Keratinocyte (primary cell): ENCODE results near the gene RNF151. TPM values are rescaled to one million over a fixed set of nuclear protein-coding genes. Genes with fewer than 3 reads are reported as not detected.

ENCODE experiments used
- DNase-seq: peaks from one replicate; pipeline ENCODE4 v3.0.0-alpha.2; 2011; ENCODE audit warnings: low read depth, missing footprints, low spot score
- FAIRE-seq: peaks from 2 replicates; lab custom pipeline; 2011; peaks lifted over from hg19 to GRCh38; lab: Jason Lieb, UNC
- H2AFZ ChIP-seq: 2 replicates; pipeline ENCODE4 v1.6.0; 2012; ENCODE audit warnings: low read length, control low read depth, inconsistent platforms; ENCODE audit not compliant: control insufficient read depth
- H3K27ac ChIP-seq: 2 replicates; pipeline ENCODE4 v1.5.1; 2011; ENCODE audit warnings: low read length; ENCODE audit not compliant: control insufficient read depth, insufficient read depth
- H3K27me3 ChIP-seq: 3 replicates; pipeline ENCODE4 v1.6.0; 2011; ENCODE audit warnings: low read length; ENCODE audit not compliant: control insufficient read depth, insufficient read depth; ENCODE audit errors: extremely low read depth
- H3K36me3 ChIP-seq, 2 experiments: 2 replicates in 1 of 2; 3 replicates in 1 of 2; pipeline ENCODE4 v1.5.1; 2011; ENCODE audit warnings: low read length in 2 of 2, mild to moderate bottlenecking in 1 of 2; ENCODE audit not compliant: control insufficient read depth in 2 of 2, insufficient read depth in 2 of 2; ENCODE audit errors: extremely low read depth in 1 of 2
- H3K4me1 ChIP-seq: 3 replicates; pipeline ENCODE4 v1.5.1; 2011; ENCODE audit warnings: low read length; ENCODE audit not compliant: control insufficient read depth, insufficient read depth; ENCODE audit errors: extremely low read depth
- H3K4me2 ChIP-seq: 3 replicates; pipeline ENCODE4 v1.6.0; 2011; ENCODE audit warnings: low read depth, low read length; ENCODE audit not compliant: control insufficient read depth, insufficient read depth; ENCODE audit errors: extremely low read depth
- H3K4me3 ChIP-seq, 3 experiments: fragments of 200-600 bp in 1 of 3; sonication (generic) in 1 of 3; 2 replicates in 2 of 3; 3 replicates in 1 of 3; pipeline ENCODE4 v1.5.1; 2011 to 2016; ENCODE audit warnings: low read length in 3 of 3, mild to moderate bottlenecking in 3 of 3, control low read depth in 2 of 3, inconsistent platforms in 1 of 3, low read depth in 1 of 3, mixed read lengths in 1 of 3, mixed run types in 1 of 3, moderate library complexity in 1 of 3; ENCODE audit not compliant: control insufficient read depth in 2 of 3, insufficient read depth in 2 of 3; ENCODE audit errors: extremely low read depth in 1 of 3
- H3K79me2 ChIP-seq: 2 replicates; pipeline ENCODE4 v1.6.0; 2012; ENCODE audit warnings: low read length; ENCODE audit not compliant: control insufficient read depth, insufficient read depth
- H3K9ac ChIP-seq: 3 replicates; pipeline ENCODE4 v1.6.0; 2011; ENCODE audit warnings: low read length; ENCODE audit not compliant: control insufficient read depth, insufficient read depth; ENCODE audit errors: extremely low read depth
- H3K9me1 ChIP-seq: 3 replicates; pipeline ENCODE4 v1.6.0; 2011; ENCODE audit warnings: low read length; ENCODE audit not compliant: control insufficient read depth, insufficient read depth; ENCODE audit errors: extremely low read depth
- H3K9me3 ChIP-seq: 2 replicates; pipeline ENCODE4 v1.5.1; 2012; ENCODE audit warnings: low read depth, low read length; ENCODE audit not compliant: control insufficient read depth
- H4K20me1 ChIP-seq: 3 replicates; pipeline ENCODE4 v1.6.0; 2011; ENCODE audit warnings: low read length; ENCODE audit not compliant: control insufficient read depth, insufficient read depth; ENCODE audit errors: extremely low read depth
- EZH2 ChIP-seq: IDR thresholded peaks from one replicate; pipeline ENCODE4 v1.6.1; 2012; ENCODE audit warnings: inconsistent platforms, mild to moderate bottlenecking, low read length, moderate library complexity
- dilution Hi-C: fragments of 300-500 bp; cut with MboI; formaldehyde crosslinking; loops from one replicate; pipeline ENCODE4 v1.7.0; 2020; ENCODE audit warnings: low sequenced_read_pairs; ENCODE audit not compliant: extremely low pct_ligation_motif_present
- polyA plus RNA-seq, 5 experiments: library from polyadenylated mRNA; depleted of rRNA in 3 of 5; stranded (reverse) in 3 of 5; stranded (forward) in 1 of 5; unstranded in 1 of 5; fragments of >200 nt; gene quantifications; 1 replicate in 1 of 5; 2 replicates in 3 of 5; 3 replicates in 1 of 5; pipeline versions ENCODE4 v1.2.1 to v1.2.3, GENCODE V29; 2011 to 2012; ENCODE audit warnings: missing spikeins in 2 of 5, low read depth in 1 of 5, low replicate concordance in 1 of 5
- TF ChIP-seq, protein P1 (sequence below), 3 experiments: IDR thresholded peaks in 1 of 3; conservative IDR thresholded peaks in 1 of 3; optimal IDR thresholded peaks in 1 of 3; 2 replicates in 2 of 3; 3 replicates in 1 of 3; pipeline versions ENCODE3 to v1.5.1; 2011; ENCODE audit warnings: low read length in 3 of 3, mild to moderate bottlenecking in 3 of 3, moderate library complexity in 2 of 3, control low read depth in 1 of 3, inconsistent platforms in 1 of 3; ENCODE audit not compliant: insufficient read depth in 2 of 3; ENCODE audit errors: extremely low read depth in 1 of 3

Gene RNF151
- polyA plus RNA-seq, 1 donor (not counting 4 experiments of a cell fraction or from before 2014, with no cell fraction given) = not detected

DNA sequence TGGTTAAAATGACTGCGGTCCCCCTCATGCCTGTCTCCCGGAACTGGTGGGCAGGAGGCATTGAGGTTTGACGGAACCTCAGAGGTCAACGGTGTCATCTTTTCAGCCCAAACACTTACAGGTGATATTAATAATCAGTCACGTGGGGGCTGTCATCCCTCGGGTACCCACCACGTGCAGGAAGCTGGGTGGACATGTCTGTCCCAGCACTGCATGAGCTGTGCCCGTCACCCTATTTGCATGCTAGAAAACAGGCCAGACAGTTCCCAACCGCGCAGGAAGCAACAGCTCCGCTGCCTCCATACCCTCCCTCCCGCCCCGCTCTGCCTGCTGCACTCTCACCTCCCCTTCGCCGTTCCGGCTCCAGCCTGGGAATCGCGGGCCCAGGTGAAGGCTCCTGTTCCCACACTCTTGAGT, 24.5 kb downstream of the RNF151 start:
- H3K27me3 ChIP-seq = peaks cover 30% of the 10 kb centered on the region
- no peaks in the 10 kb centered on the region for H3K9me3 ChIP-seq
- no peaks in the 10 kb centered on the region for H3K79me2 ChIP-seq
- H3K9ac ChIP-seq = no peak overlapping the region
- H2AFZ ChIP-seq = no peak overlapping the region
- no peaks in the 10 kb centered on the region for H4K20me1 ChIP-seq
- TF ChIP-seq, protein P1, sequence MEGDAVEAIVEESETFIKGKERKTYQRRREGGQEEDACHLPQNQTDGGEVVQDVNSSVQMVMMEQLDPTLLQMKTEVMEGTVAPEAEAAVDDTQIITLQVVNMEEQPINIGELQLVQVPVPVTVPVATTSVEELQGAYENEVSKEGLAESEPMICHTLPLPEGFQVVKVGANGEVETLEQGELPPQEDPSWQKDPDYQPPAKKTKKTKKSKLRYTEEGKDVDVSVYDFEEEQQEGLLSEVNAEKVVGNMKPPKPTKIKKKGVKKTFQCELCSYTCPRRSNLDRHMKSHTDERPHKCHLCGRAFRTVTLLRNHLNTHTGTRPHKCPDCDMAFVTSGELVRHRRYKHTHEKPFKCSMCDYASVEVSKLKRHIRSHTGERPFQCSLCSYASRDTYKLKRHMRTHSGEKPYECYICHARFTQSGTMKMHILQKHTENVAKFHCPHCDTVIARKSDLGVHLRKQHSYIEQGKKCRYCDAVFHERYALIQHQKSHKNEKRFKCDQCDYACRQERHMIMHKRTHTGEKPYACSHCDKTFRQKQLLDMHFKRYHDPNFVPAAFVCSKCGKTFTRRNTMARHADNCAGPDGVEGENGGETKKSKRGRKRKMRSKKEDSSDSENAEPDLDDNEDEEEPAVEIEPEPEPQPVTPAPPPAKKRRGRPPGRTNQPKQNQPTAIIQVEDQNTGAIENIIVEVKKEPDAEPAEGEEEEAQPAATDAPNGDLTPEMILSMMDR (optimal IDR thresholded peaks at IDR 0.05 in 1 of 3, IDR thresholded peaks at IDR 0.05 in 1 of 3, conservative IDR thresholded peaks at IDR 0.05 in 1 of 3; ENCODE audit: extremely low read depth in 1 of 3, insufficient read depth in 2 of 3, low read length in 3 of 3) = no peak
- TF ChIP-seq EZH2 = no peak
- peaks cover 5 to 6% of the 10 kb centered on the region in 2 experiments for H3K36me3 ChIP-seq
- peak overlapping the region; percentile 70 for H3K4me2 ChIP-seq
- H3K27ac ChIP-seq = no peak overlapping the region
- H3K4me1 ChIP-seq = peaks cover 25% of the 10 kb centered on the region
- H3K4me3 ChIP-seq = no peak overlapping the region
- FAIRE-seq = no peak
- dilution Hi-C loops = no loop called here
- H3K9me1 ChIP-seq = no peaks in the 10 kb centered on the region
- DNase-seq = no peak

DNA sequence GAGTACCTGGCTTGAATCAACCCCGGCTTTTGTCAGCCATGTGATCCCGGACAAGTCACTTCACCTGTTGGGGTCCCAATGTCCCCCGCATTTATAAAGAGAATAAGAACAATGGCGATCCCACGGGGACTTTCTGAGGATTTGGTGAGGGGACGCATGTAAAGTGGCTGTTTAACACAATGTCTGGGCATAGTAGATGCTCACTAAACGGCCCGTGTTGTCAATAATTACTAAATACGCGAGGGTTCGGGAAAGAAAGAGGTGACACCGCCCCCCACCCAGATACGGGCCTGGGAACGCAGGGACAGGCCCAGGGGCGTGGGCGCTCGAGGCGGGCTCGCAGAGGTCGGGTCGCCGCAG, 24.9 kb downstream of the RNF151 start:
- H3K79me2 ChIP-seq = no peaks in the 10 kb centered on the region
- H3K4me1 ChIP-seq = peaks cover 25% of the 10 kb centered on the region
- DNase-seq (no peak), FAIRE-seq (no peak)
- H3K27ac ChIP-seq = no peak overlapping the region
- TF ChIP-seq EZH2 = no peak
- TF ChIP-seq, protein P1 (optimal IDR thresholded peaks at IDR 0.05 in 1 of 3, IDR thresholded peaks at IDR 0.05 in 1 of 3, conservative IDR thresholded peaks at IDR 0.05 in 1 of 3; ENCODE audit: extremely low read depth in 1 of 3, insufficient read depth in 2 of 3, low read length in 3 of 3) = no peak
- H3K27me3 ChIP-seq = peaks cover 30% of the 10 kb centered on the region
- H3K9me3 ChIP-seq = no peaks in the 10 kb centered on the region
- H3K4me3 ChIP-seq = peak overlapping the region in 2 of 3 experiments; percentile 23 to 43
- H4K20me1 ChIP-seq = no peaks in the 10 kb centered on the region
- peak overlapping the region; percentile 37 for H3K9ac ChIP-seq
- peak overlapping the region; percentile 70 for H3K4me2 ChIP-seq
- H3K9me1 ChIP-seq = no peaks in the 10 kb centered on the region
- H2AFZ ChIP-seq = peak overlapping the region; percentile 88
- dilution Hi-C loops = no loop called here
- peaks cover under 1 to 5% of the 10 kb centered on the region in 2 experiments for H3K36me3 ChIP-seq
